GM12878 (cell line): Measurements from ENCODE around the gene TNP2. TPM values are rescaled to one million over a fixed set of nuclear protein-coding genes. Genes with fewer than 3 reads are reported as not detected.
A peak's percentile ranks its signal among the peaks of the same experiment; 100 is the strongest.

Source experiments
- ATF7 ChIP-seq: fragments of 450-650 bp; IDR thresholded peaks from 2 replicates; pipeline ENCODE4 v1.6.1; 2016; ENCODE audit warnings: low read depth, mild to moderate bottlenecking
- BCLAF1 ChIP-seq: fragments of 450-650 bp; IDR thresholded peaks from 2 replicates; pipeline ENCODE4 v1.6.1; 2017; ENCODE audit warnings: antibody characterized with exemption, mild to moderate bottlenecking, moderate library complexity
- CREM ChIP-seq: IDR thresholded peaks from 2 replicates; pipeline ENCODE4 v1.6.1; 2014; ENCODE audit warnings: antibody characterized with exemption, low read depth
- ESRRA ChIP-seq: IDR thresholded peaks from 2 replicates; pipeline ENCODE4 v1.6.1; 2012; ENCODE audit warnings: mild to moderate bottlenecking, low read length, improper control_type of control experiment
- EZH2 ChIP-seq: IDR thresholded peaks from 2 replicates; pipeline ENCODE4 v1.6.1; 2012; ENCODE audit warnings: low read depth, mild to moderate bottlenecking, control low read depth, inconsistent platforms, low read length, borderline replicate concordance; ENCODE audit not compliant: control insufficient read depth
- FOXK2 ChIP-seq: fragments of 450-650 bp; IDR thresholded peaks from 2 replicates; pipeline ENCODE4 v1.6.1; 2017; ENCODE audit warnings: mild to moderate bottlenecking, moderate library complexity
- JUND ChIP-seq: IDR thresholded peaks from 2 replicates; pipeline ENCODE4 v1.6.1; 2012; ENCODE audit warnings: low read depth, mild to moderate bottlenecking, low read length, improper control_type of control experiment, moderate library complexity
- PAX5 ChIP-seq: IDR thresholded peaks from 2 replicates; pipeline ENCODE4 v1.6.1; 2011; ENCODE audit warnings: low read depth, low read length, borderline replicate concordance
- POU2F2 ChIP-seq: IDR thresholded peaks from 3 replicates; pipeline ENCODE4 v1.6.1; 2011; ENCODE audit warnings: low read depth, mild to moderate bottlenecking, low read length, borderline replicate concordance
- RAD21 ChIP-seq: IDR thresholded peaks from 2 replicates; pipeline ENCODE4 v1.6.1; 2011; ENCODE audit warnings: mild to moderate bottlenecking, low read depth, low read length, moderate library complexity; ENCODE audit not compliant: insufficient read depth
- SMAD1 ChIP-seq: fragments of 450-650 bp; IDR thresholded peaks from 2 replicates; pipeline ENCODE4 v1.6.1; 2018; ENCODE audit warnings: mild to moderate bottlenecking, low read depth; ENCODE audit not compliant: partially characterized antibody
- ZNF592 ChIP-seq: fragments of 450-650 bp; IDR thresholded peaks from 2 replicates; pipeline ENCODE4 v1.6.1; 2017; ENCODE audit warnings: mild to moderate bottlenecking, moderate library complexity
- ZNF622 ChIP-seq: fragments of 450-650 bp; IDR thresholded peaks from 2 replicates; pipeline ENCODE4 v1.6.1; 2017; ENCODE audit warnings: mild to moderate bottlenecking, inconsistent platforms
- polyA plus RNA-seq, 11 experiments: library from polyadenylated mRNA; depleted of rRNA in 4 of 11; unstranded in 6 of 11; stranded (reverse) in 5 of 11; fragments of >200 nt; fragmentation: Nextera tagmentation in 4 of 11; fragmentation: Illumina TruSeq in 1 of 11; extraction: Ambion mirVana in 4 of 11; extraction: Trizol in 1 of 11; gene quantifications; 1 replicate in 1 of 11; 2 replicates in 10 of 11; pipeline versions ENCODE4 v1.2.1 to v1.2.3, GENCODE V29; 2011 to 2016; ENCODE audit warnings: inconsistent platforms in 2 of 11, missing spikeins in 2 of 11, low read depth in 1 of 11
- total RNA-seq, 4 experiments: library from RNA; depleted of rRNA in 3 of 4; stranded (reverse); fragments of >200 nt in 3 of 4; fragmentation: Illumina TruSeq in 1 of 4; extraction: Trizol in 1 of 4; gene quantifications; 2 replicates each; pipeline versions ENCODE4 v1.2.1 to v1.2.3, GENCODE V29; 2013 to 2021
- TF ChIP-seq, protein P1 (sequence below): fragments of 450-650 bp; formaldehyde crosslinking; IDR thresholded peaks from 2 replicates; pipeline ENCODE4 v1.5.0; 2022; ENCODE audit warnings: mild to moderate bottlenecking, missing genetic modification characterization

TNP2 gene
- total and polyA plus RNA-seq, 10 of the 15 experiments (the other 5 are each of a cell fraction or from before 2014, with no cell fraction given), result not detected

DNA sequence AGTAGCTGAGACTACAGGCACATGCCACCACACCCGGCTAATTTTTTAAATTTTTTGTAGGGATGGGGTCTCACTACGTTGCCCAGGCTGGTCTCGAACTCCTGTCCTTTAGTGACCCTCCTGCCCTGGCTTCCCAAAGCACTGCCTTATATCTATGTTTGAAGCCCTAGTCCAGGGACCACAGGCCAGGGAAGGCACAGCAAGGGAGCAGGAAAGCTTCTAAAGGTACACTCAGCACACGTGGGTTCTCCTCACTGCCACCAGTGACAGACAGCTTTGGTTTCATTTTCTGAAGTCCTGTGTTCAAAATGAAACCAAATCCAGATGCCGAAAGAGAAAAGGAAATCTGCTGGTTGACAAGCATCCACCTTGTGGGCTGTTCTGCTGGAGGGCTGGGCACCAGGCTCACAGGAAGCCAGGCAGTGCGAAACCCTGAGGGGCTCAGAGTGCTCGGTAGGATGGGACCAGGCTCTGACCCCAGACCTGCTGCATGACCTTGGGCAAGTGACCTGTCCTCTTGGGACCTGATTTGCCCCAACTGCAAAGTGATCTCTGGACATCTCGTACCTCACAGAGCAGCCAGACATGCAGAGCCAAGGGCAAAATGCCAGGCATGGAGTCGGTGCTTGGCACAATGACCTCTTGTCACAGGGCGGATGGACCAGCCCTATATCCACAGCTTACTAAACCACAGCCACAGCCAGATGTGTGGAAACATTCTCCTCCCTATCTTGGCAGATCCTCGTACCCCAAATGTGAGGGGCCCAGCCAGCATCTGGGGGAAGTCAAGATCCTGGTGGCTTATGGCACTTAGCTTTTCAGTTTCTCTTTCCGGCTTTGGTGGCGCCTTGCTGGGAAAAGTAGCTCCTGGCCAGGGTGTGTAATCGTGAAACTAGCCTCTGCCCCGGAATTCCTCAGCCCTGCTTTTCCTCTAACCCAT, 10.3 kb downstream of the TNP2 start (continued):
- TF ChIP-seq BCLAF1 (no peak), SMAD1 (no peak), ATF7 (0 out of 2 replicates have a peak, but pooled peaks have one; percentile 31), ZNF592 (no peak), ESRRA (peak; percentile 29; the same call in 1 of the 2 replicates), RAD21 (0 out of 2 replicates have a peak, but pooled peaks have one; percentile 20), POU2F2 (no peak), EZH2 (no peak), FOXK2 (no peak), ZNF622 (no peak), PAX5 (no peak), CREM (0 out of 2 replicates have a peak, but pooled peaks have one; percentile 8), JUND (no peak)
- TF ChIP-seq, protein P1, sequence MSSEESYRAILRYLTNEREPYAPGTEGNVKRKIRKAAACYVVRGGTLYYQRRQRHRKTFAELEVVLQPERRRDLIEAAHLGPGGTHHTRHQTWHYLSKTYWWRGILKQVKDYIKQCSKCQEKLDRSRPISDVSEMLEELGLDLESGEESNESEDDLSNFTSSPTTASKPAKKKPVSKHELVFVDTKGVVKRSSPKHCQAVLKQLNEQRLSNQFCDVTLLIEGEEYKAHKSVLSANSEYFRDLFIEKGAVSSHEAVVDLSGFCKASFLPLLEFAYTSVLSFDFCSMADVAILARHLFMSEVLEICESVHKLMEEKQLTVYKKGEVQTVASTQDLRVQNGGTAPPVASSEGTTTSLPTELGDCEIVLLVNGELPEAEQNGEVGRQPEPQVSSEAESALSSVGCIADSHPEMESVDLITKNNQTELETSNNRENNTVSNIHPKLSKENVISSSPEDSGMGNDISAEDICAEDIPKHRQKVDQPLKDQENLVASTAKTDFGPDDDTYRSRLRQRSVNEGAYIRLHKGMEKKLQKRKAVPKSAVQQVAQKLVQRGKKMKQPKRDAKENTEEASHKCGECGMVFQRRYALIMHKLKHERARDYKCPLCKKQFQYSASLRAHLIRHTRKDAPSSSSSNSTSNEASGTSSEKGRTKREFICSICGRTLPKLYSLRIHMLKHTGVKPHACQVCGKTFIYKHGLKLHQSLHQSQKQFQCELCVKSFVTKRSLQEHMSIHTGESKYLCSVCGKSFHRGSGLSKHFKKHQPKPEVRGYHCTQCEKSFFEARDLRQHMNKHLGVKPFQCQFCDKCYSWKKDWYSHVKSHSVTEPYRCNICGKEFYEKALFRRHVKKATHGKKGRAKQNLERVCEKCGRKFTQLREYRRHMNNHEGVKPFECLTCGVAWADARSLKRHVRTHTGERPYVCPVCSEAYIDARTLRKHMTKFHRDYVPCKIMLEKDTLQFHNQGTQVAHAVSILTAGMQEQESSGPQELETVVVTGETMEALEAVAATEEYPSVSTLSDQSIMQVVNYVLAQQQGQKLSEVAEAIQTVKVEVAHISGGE (CRISPR knock-in tag), result no peak
